Measurements from ENCODE around the gene SLC22A2.

- TF ChIP-seq CREB1 (IDR thresholded peaks at IDR 0.05; ENCODE audit: low read depth): no peak
- TF ChIP-seq MAX (IDR thresholded peaks at IDR 0.05): no peak
- TF ChIP-seq REST (IDR thresholded peaks at IDR 0.05; ENCODE audit: low read depth): no peak
- no peak for TF ChIP-seq FOXM1 (IDR thresholded peaks at IDR 0.05; ENCODE audit: borderline replicate concordance, low read depth)
- TF ChIP-seq TAF1 (IDR thresholded peaks at IDR 0.05; ENCODE audit: low read depth): no peak
- no peak for TF ChIP-seq NFIC (IDR thresholded peaks at IDR 0.05)
- TF ChIP-seq EP300 (IDR thresholded peaks at IDR 0.05; ENCODE audit: borderline replicate concordance): no peak
- no peak for TF ChIP-seq CEBPB (IDR thresholded peaks at IDR 0.05)
- TF ChIP-seq USF1 (IDR thresholded peaks at IDR 0.05): no peak
- no peak for TF ChIP-seq ZBTB7A (IDR thresholded peaks at IDR 0.05; ENCODE audit: low read depth)
- no peak for TF ChIP-seq TEAD4 (IDR thresholded peaks at IDR 0.05)
- TF ChIP-seq YY1 (IDR thresholded peaks at IDR 0.05; ENCODE audit: low read depth): no peak
- no peak for TF ChIP-seq TCF12 (IDR thresholded peaks at IDR 0.05; ENCODE audit: low read depth)
- no peak for TF ChIP-seq RAD21 (IDR thresholded peaks at IDR 0.05; ENCODE audit: low read depth)
Observed at GRCh38 chr6:160172704-160173103, 85.9 kb downstream of the SLC22A2 start.

Data from Ishikawa (cell line).